Measurements from ENCODE around the gene ADAP1. TPM values are rescaled to one million over a fixed set of nuclear protein-coding genes. Genes with fewer than 3 reads are reported as not detected.

The ADAP1 gene
- polyA plus RNA-seq, 1 donor (not counting 4 experiments of a cell fraction or from before 2014, with no cell fraction given) = 4.3 TPM

DNA sequence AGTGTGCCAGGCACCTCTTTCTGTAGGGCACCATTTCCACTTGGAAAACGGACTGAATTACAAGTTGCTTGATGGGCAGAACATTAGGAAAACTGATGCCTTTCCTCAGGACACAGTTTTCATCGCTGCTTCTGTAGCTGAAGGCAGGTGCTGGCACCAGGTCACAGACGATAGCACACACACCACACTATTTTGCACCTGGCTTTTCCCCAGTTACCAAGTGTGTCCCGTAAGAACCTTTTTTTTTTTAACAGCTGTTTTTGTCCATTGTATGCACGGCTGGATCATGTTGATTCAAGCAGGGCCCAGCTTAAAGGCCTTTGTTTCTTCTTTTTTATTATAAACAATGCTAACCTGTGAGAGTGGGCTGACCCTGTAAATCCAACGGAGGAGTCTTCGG is 79.4 kb downstream of the ADAP1 start:
- Histone ChIP-seq H3K36me3 (ENCODE audit: control insufficient read depth in 2 of 2, extremely low read depth in 1 of 2, insufficient read depth in 2 of 2, low read length in 2 of 2) (peaks cover 15 to 24% of the 10 kb centered on the region in 2 experiments), H3K9me1 (ENCODE audit: control insufficient read depth, extremely low read depth, insufficient read depth, low read length) (no peaks in the 10 kb centered on the region), H3K4me1 (ENCODE audit: control insufficient read depth, extremely low read depth, insufficient read depth, low read length) (peaks cover 17% of the 10 kb centered on the region), H4K20me1 (ENCODE audit: control insufficient read depth, extremely low read depth, insufficient read depth, low read length) (no peaks in the 10 kb centered on the region), H3K9me3 (ENCODE audit: control insufficient read depth, low read depth, low read length) (no peaks in the 10 kb centered on the region), H3K79me2 (ENCODE audit: control insufficient read depth, insufficient read depth, low read length) (peaks cover 30% of the 10 kb centered on the region), H3K27me3 (ENCODE audit: control insufficient read depth, extremely low read depth, insufficient read depth, low read length) (no peaks in the 10 kb centered on the region), H3K9ac (ENCODE audit: control insufficient read depth, extremely low read depth, insufficient read depth, low read length) (no peak overlapping the region), H3K4me2 (ENCODE audit: control insufficient read depth, extremely low read depth, insufficient read depth, low read depth, low read length) (no peak overlapping the region), H3K4me3 (ENCODE audit: control insufficient read depth in 2 of 3, extremely low read depth in 1 of 3, insufficient read depth in 2 of 3, low read depth in 1 of 3, low read length in 3 of 3) (no peak overlapping the region), H3K27ac (ENCODE audit: control insufficient read depth, insufficient read depth, low read length) (no peak overlapping the region), H2AFZ (ENCODE audit: control insufficient read depth, low read length) (no peak overlapping the region)
- no peak for TF ChIP-seq EZH2 (IDR thresholded peaks at IDR 0.05; ENCODE audit: low read length)
- TF ChIP-seq, protein P1, sequence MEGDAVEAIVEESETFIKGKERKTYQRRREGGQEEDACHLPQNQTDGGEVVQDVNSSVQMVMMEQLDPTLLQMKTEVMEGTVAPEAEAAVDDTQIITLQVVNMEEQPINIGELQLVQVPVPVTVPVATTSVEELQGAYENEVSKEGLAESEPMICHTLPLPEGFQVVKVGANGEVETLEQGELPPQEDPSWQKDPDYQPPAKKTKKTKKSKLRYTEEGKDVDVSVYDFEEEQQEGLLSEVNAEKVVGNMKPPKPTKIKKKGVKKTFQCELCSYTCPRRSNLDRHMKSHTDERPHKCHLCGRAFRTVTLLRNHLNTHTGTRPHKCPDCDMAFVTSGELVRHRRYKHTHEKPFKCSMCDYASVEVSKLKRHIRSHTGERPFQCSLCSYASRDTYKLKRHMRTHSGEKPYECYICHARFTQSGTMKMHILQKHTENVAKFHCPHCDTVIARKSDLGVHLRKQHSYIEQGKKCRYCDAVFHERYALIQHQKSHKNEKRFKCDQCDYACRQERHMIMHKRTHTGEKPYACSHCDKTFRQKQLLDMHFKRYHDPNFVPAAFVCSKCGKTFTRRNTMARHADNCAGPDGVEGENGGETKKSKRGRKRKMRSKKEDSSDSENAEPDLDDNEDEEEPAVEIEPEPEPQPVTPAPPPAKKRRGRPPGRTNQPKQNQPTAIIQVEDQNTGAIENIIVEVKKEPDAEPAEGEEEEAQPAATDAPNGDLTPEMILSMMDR (optimal IDR thresholded peaks at IDR 0.05 in 1 of 3, IDR thresholded peaks at IDR 0.05 in 1 of 3, conservative IDR thresholded peaks at IDR 0.05 in 1 of 3; ENCODE audit: extremely low read depth in 1 of 3, insufficient read depth in 2 of 3, low read length in 3 of 3) = no peak
- no peak for FAIRE-seq
- dilution Hi-C loops (cut with MboI; ENCODE audit: extremely low pct_ligation_motif_present, low sequenced_read_pairs) = no loop called here
- no peak for DNase-seq (ENCODE audit: low read depth, low spot score)

DNA sequence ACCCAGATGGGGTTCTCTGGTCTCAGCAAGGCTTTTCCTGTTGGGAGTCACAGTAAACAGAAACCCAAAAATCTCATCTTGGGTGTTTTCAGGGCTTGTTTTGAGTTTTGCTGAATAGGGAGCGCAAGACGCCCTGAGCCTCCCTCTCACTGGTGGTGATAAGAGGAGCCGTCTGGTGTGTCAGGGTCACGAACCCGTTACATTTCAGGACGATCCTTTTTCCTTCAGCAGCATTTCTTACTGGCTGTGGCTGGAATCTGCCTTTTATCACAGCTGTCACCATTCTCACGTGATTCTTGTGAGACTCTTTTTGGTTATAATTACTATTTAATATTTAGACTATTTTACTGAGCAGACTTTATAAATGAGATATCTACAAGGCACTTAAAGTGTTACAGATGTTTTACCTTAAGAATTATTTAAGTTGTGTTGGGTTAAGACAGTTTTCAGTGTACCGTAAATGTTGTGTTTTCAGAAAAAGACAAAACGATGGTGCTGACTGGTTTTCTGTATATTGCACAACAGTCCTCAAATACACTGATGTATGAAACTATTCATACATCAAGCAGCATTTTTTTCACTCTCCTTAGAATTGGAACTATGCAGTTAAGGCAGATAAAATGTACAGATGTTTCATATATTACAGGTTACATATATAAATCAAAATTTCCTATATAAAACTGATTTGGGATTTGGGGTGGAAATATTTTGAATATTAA is 80.3 kb downstream of the ADAP1 start:
- TF ChIP-seq EZH2 (IDR thresholded peaks at IDR 0.05; ENCODE audit: low read length) = no peak
- TF ChIP-seq, protein P1 (optimal IDR thresholded peaks at IDR 0.05 in 1 of 3, IDR thresholded peaks at IDR 0.05 in 1 of 3, conservative IDR thresholded peaks at IDR 0.05 in 1 of 3; ENCODE audit: extremely low read depth in 1 of 3, insufficient read depth in 2 of 3, low read length in 3 of 3) = no peak

More for the DNA sequence above, 80.3 kb downstream of the ADAP1 start:
- dilution Hi-C loops (cut with MboI; ENCODE audit: extremely low pct_ligation_motif_present, low sequenced_read_pairs) = no loop called here
- DNase-seq (ENCODE audit: low read depth, low spot score) (no peak), FAIRE-seq (no peak)
- no peaks in the 10 kb centered on the region for H3K9me1 ChIP-seq (ENCODE audit: control insufficient read depth, extremely low read depth, insufficient read depth, low read length)
- peaks cover 22% of the 10 kb centered on the region for H3K79me2 ChIP-seq (ENCODE audit: control insufficient read depth, insufficient read depth, low read length)
- H3K4me2 ChIP-seq (ENCODE audit: control insufficient read depth, extremely low read depth, insufficient read depth, low read depth, low read length) = no peak overlapping the region
- H3K27me3 ChIP-seq (ENCODE audit: control insufficient read depth, extremely low read depth, insufficient read depth, low read length) = no peaks in the 10 kb centered on the region
- H3K27ac ChIP-seq (ENCODE audit: control insufficient read depth, insufficient read depth, low read length) = peak overlapping the region; percentile 67
- peaks cover 16 to 20% of the 10 kb centered on the region in 2 experiments for H3K36me3 ChIP-seq (ENCODE audit: control insufficient read depth in 2 of 2, extremely low read depth in 1 of 2, insufficient read depth in 2 of 2, low read length in 2 of 2)
- peaks cover 17% of the 10 kb centered on the region for H3K4me1 ChIP-seq (ENCODE audit: control insufficient read depth, extremely low read depth, insufficient read depth, low read length)
- no peaks in the 10 kb centered on the region for H3K9me3 ChIP-seq (ENCODE audit: control insufficient read depth, low read depth, low read length)
- no peak overlapping the region for H3K9ac ChIP-seq (ENCODE audit: control insufficient read depth, extremely low read depth, insufficient read depth, low read length)
- H3K4me3 ChIP-seq (ENCODE audit: control insufficient read depth in 2 of 3, extremely low read depth in 1 of 3, insufficient read depth in 2 of 3, low read depth in 1 of 3, low read length in 3 of 3) = no peak overlapping the region
- H4K20me1 ChIP-seq (ENCODE audit: control insufficient read depth, extremely low read depth, insufficient read depth, low read length) = no peaks in the 10 kb centered on the region
- H2AFZ ChIP-seq (ENCODE audit: control insufficient read depth, low read length) = no peak overlapping the region

Data from keratinocyte (primary cell).